Transverse colon (tissue), 4 donors: ENCODE measurements around the gene AGAP1.

Experiments used
- POLR2A ChIP-seq: fragments of 450-650 bp; IDR thresholded peaks from one replicate; pipeline ENCODE4 v1.6.1; 2016; ENCODE audit warnings: antibody characterized with exemption, mild to moderate bottlenecking, moderate library complexity
- POLR2AphosphoS5 ChIP-seq, 3 donors: sonication (generic); formaldehyde crosslinking; IDR thresholded peaks; one replicate each; pipeline ENCODE4 v1.6.1; 2016; ENCODE audit warnings: antibody characterized with exemption in 3 of 3
- TF ChIP-seq, protein P1 (sequence below), 5 experiments: fragments of 200-600 bp in 3 of 5; fragments of 450-650 bp in 2 of 5; sonication (generic) in 3 of 5; IDR thresholded peaks; 1 replicate in 2 of 5; 2 replicates in 3 of 5; pipeline ENCODE4 v1.5.1; 2016 to 2017; ENCODE audit warnings: antibody characterized with exemption in 5 of 5, inconsistent platforms in 3 of 5, mild to moderate bottlenecking in 2 of 5, moderate library complexity in 1 of 5

DNA sequence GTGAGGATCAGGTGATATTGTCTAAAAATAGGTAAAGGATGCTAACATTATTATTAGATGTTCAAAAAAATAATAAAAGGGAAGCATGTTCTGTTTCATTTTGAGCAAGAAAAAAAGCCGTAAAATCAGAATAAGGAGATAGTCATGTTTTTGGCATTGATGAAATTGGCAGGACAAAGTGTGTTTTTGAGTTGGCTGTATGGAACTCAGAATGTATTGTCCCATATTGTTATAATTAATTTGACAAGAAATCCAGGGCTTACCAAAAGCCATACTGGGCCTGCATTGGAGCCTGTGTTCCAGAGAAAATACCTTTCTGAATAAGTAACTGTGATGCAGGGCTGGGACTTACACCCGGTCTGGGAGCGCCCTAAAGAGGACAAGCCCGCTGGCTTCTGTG lies 232.0 kb downstream of the AGAP1 start:
- TF ChIP-seq, protein P1, sequence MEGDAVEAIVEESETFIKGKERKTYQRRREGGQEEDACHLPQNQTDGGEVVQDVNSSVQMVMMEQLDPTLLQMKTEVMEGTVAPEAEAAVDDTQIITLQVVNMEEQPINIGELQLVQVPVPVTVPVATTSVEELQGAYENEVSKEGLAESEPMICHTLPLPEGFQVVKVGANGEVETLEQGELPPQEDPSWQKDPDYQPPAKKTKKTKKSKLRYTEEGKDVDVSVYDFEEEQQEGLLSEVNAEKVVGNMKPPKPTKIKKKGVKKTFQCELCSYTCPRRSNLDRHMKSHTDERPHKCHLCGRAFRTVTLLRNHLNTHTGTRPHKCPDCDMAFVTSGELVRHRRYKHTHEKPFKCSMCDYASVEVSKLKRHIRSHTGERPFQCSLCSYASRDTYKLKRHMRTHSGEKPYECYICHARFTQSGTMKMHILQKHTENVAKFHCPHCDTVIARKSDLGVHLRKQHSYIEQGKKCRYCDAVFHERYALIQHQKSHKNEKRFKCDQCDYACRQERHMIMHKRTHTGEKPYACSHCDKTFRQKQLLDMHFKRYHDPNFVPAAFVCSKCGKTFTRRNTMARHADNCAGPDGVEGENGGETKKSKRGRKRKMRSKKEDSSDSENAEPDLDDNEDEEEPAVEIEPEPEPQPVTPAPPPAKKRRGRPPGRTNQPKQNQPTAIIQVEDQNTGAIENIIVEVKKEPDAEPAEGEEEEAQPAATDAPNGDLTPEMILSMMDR (IDR thresholded peaks at IDR 0.05): no peak
- TF ChIP-seq POLR2AphosphoS5 (IDR thresholded peaks at IDR 0.05) (no peak), POLR2A (no peak)
